CD4-positive, alpha-beta T cell (primary cell): ENCODE results near the gene VPS25. TPM values are rescaled to one million over a fixed set of nuclear protein-coding genes. Genes with fewer than 3 reads are reported as not detected.

Source experiments
- ATAC-seq: fragments of 200-7000 bp; cut with Tn5 transposase; one replicate; pipeline ENCODE4 v1.10.0; 2022; ENCODE audit warnings: mild to moderate bottlenecking; ENCODE audit not compliant: poor library complexity
- CTCF ChIA-PET: fragments of 350-600 bp; sonication (Branson Sonifier 250); formaldehyde crosslinking; loops from one replicate; lab custom pipeline; 2021; ENCODE audit warnings: antibody characterized with exemption, inconsistent platforms; lab: Charles Lee
- POLR2A ChIA-PET: fragments of 350-600 bp; sonication (Branson Sonifier 250); formaldehyde crosslinking; loops from one replicate; lab custom pipeline; 2021; ENCODE audit warnings: antibody characterized with exemption, inconsistent platforms; lab: Charles Lee
- DNase-seq, 14 experiments: peaks; one replicate each; pipeline ENCODE4 v3.0.0-alpha.2; 2013 to 2020; ENCODE audit warnings: mixed read lengths in 2 of 14
- H3K27ac ChIP-seq, 2 donors: one replicate each; pipeline versions ENCODE4 v1.5.1 to v1.7.0; 2013; ENCODE audit warnings: low read length in 2 of 2, low read depth in 1 of 2, mild to moderate bottlenecking in 1 of 2
- H3K27me3 ChIP-seq, 2 experiments: 1 replicate in 1 of 2; 2 replicates in 1 of 2; pipeline versions ENCODE4 v1.6.1 to v1.7.0; 2013; ENCODE audit warnings: low read length in 2 of 2, control low read depth in 1 of 2, mild to moderate bottlenecking in 1 of 2, moderate library complexity in 1 of 2; ENCODE audit not compliant: insufficient read depth in 2 of 2, control insufficient read depth in 1 of 2
- H3K36me3 ChIP-seq: one replicate; pipeline ENCODE4 v1.6.1; 2013; ENCODE audit warnings: low read length, control low read depth; ENCODE audit not compliant: insufficient read depth
- H3K4me1 ChIP-seq: one replicate; pipeline ENCODE4 v1.6.1; 2013; ENCODE audit warnings: low read length, control low read depth; ENCODE audit not compliant: insufficient read depth
- H3K4me3 ChIP-seq: one replicate; pipeline ENCODE4 v1.5.1; 2013; ENCODE audit warnings: mild to moderate bottlenecking, low read length, moderate library complexity
- H3K9me3 ChIP-seq, 2 experiments: 1 replicate in 1 of 2; 2 replicates in 1 of 2; pipeline versions ENCODE4 v1.6.1 to v1.7.0; 2013; ENCODE audit warnings: low read length in 2 of 2, mild to moderate bottlenecking in 2 of 2, control low read depth in 1 of 2, moderate library complexity in 1 of 2; ENCODE audit not compliant: control insufficient read depth in 1 of 2, insufficient read depth in 1 of 2
- H3K27ac Mint-ChIP-seq: one replicate; pipeline ENCODE4 v1.8.0; 2020; ENCODE audit warnings: mixed read lengths
- H3K27me3 Mint-ChIP-seq: one replicate; pipeline ENCODE4 v1.8.0; 2021; ENCODE audit warnings: mixed read lengths
- H3K36me3 Mint-ChIP-seq: one replicate; pipeline ENCODE4 v1.8.0; 2021; ENCODE audit warnings: low read depth, mixed read lengths
- H3K4me1 Mint-ChIP-seq: one replicate; pipeline ENCODE4 v1.8.0; 2021; ENCODE audit warnings: low read depth, mixed read lengths
- H3K4me3 Mint-ChIP-seq: one replicate; pipeline ENCODE4 v1.8.0; 2020; ENCODE audit warnings: mild to moderate bottlenecking, mixed read lengths
- H3K9me3 Mint-ChIP-seq: one replicate; pipeline ENCODE4 v1.8.0; 2020; ENCODE audit warnings: mixed read lengths
- CTCF ChIP-seq: fragments of 200-600 bp; IDR thresholded peaks from one replicate; pipeline ENCODE4 v1.8.0; 2022; ENCODE audit warnings: antibody characterized with exemption, mild to moderate bottlenecking
- intact Hi-C, 2 experiments: fragments of 100-400 bp; cut with DNase I in 1 of 2; cut with micrococcal nuclease in 1 of 2; formaldehyde crosslinking; loops; one replicate each; pipeline versions ENCODE4 v1.15.1 to v1.9.0; 2023 to 2025; cut with DNase I, micrococcal nuclease
- total RNA-seq, 174 experiments: library from RNA in 2 of 174; stranded (reverse) in 2 of 174; gene quantifications; one replicate each; pipeline ENCODE4 v1.2.3 and lab custom pipeline; 2021 to 2026

Gene VPS25
- total RNA-seq, 2 experiments from 2014 or later: 40.6 to 45.7 TPM

DNA sequence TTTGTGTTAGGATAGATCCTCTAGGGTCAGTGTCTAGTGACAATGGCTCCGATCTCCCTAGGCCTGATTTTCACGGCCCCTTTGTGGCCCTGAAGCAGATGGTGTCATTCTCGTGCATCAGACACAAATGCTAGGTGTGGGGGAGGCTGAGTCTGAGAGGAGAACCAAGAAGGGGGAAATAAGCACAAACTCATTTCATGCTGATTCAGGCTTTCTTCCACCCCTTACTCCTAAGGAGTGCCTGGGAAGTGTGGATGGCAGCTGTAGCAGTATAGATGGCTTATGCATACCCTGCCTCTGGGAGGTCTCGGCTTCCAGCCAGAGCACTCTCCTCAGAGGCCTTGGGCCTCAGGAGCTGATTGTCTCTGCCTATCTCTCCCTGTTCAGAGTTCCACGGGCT, 5.3 kb downstream of the VPS25 start:
- intact Hi-C loops: no loop called here
- ATAC-seq (no peak), DNase-seq (no peak)
- no peak overlapping the region for H3K27ac ChIP-seq
- Mint-ChIP-seq H3K9me3 (no peaks in the 10 kb centered on the region), H3K36me3 (peaks cover 62% of the 10 kb centered on the region), H3K4me1 (peaks cover 42% of the 10 kb centered on the region), H3K27me3 (peaks cover 31% of the 10 kb centered on the region), H3K27ac (no peak overlapping the region), H3K4me3 (no peak overlapping the region)
- peaks cover 17% of the 10 kb centered on the region for H3K4me1 ChIP-seq
- CTCF ChIA-PET: no interaction called here
- H3K27me3 ChIP-seq: peaks cover 31 to 35% of the 10 kb centered on the region in 2 experiments
- no peak overlapping the region for H3K4me3 ChIP-seq
- peaks cover 47% of the 10 kb centered on the region for H3K36me3 ChIP-seq
- peaks cover 0 to 14% of the 10 kb centered on the region in 2 experiments for H3K9me3 ChIP-seq
- POLR2A ChIA-PET: no interaction called here
- no peak for TF ChIP-seq CTCF

DNA sequence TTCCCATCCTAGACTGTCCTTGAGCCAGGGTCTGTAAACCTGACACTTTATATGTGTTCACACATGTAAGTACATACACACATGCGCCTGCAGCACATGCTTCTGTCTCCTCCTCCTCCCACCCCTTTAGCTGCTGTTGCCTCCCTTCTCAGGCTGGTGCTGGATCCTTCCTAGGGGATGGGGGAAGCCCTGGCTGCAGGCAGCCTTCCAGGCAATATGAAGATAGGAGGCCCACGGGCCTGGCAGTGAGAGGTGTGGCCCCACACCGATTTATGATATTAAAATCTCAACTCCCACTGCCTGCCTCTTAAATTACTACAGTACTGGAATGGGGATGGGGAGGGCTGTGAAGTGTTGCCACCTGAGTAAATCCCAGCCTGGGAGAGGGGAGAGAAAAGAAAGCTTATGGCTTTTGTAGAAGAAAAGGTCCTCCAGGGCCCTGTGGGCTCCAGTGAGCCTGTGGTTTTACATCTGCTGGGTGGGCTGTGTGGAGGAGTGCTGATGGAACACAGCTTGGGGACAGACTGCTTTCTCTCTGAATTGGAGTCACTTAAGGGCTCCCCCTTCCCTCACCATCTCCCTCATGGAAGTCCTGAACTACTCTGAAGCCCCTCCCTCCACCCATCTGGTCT, 6.2 kb downstream of the VPS25 start:
- no peak overlapping the region for H3K27ac Mint-ChIP-seq
- Histone ChIP-seq H3K4me3 (no peak overlapping the region), H3K9me3 (peaks cover 0 to 22% of the 10 kb centered on the region in 2 experiments), H3K27ac (no peak overlapping the region), H3K36me3 (peaks cover 47% of the 10 kb centered on the region), H3K27me3 (peaks cover 39 to 44% of the 10 kb centered on the region in 2 experiments), H3K4me1 (peaks cover 20% of the 10 kb centered on the region)
- H3K9me3 Mint-ChIP-seq: no peaks in the 10 kb centered on the region
- peaks cover 37% of the 10 kb centered on the region for H3K4me1 Mint-ChIP-seq
- H3K4me3 Mint-ChIP-seq: peak overlapping the region; percentile 20
- intact Hi-C loops: no loop called here
- no peak for TF ChIP-seq CTCF
- no peak for ATAC-seq
- H3K27me3 Mint-ChIP-seq: peaks cover 40% of the 10 kb centered on the region
- no peak for DNase-seq
- ChIA-PET CTCF (no interaction called here), POLR2A (interaction anchor here (2.0 kb wide), 1 partner anchor 19 kb away, joined by 5 read pairs; the partner anchor contains the start of gene COA3)
- H3K36me3 Mint-ChIP-seq: peaks cover 53% of the 10 kb centered on the region

GRCh38 chr17:42779936-42780850, 6.9 kb downstream of the VPS25 start, which contains the start of gene WNK4:
Gene WNK4 (plus strand): TSS chr17:42780610. CDS start chr17:42780699, 89 bp downstream.
- H3K36me3 Mint-ChIP-seq: peaks cover 48% of the 10 kb centered on the region
- no peak within 1 kb of the TSS for H3K4me3 Mint-ChIP-seq
- Histone ChIP-seq H3K4me3 (no peak within 1 kb of the TSS), H3K27ac (no peak within 1 kb of the TSS), H3K4me1 (peaks cover 28% of the 10 kb centered on the region), H3K36me3 (peaks cover 44% of the 10 kb centered on the region), H3K27me3 (peaks cover 47 to 51% of the 10 kb centered on the region in 2 experiments), H3K9me3 (peaks cover 0 to 25% of the 10 kb centered on the region in 2 experiments)
- TF ChIP-seq CTCF: no peak
- POLR2A ChIA-PET: interaction anchor here (1.2 to 2.0 kb wide), 2 partner anchors 18 to 19 kb away, joined by 4 to 5 read pairs; partner anchors contain the start of genes COA3 and RAMP2
- CTCF ChIA-PET: no interaction called here
- peaks cover 36% of the 10 kb centered on the region for H3K4me1 Mint-ChIP-seq
- H3K27ac Mint-ChIP-seq: no peak within 1 kb of the TSS
- ATAC-seq (no peak), DNase-seq (no peak)
- intact Hi-C loops: no loop called here
- peaks cover 47% of the 10 kb centered on the region for H3K27me3 Mint-ChIP-seq
- H3K9me3 Mint-ChIP-seq: no peaks in the 10 kb centered on the region
